Mucosa of descending colon (tissue), 3 donors: Measurements from ENCODE around the gene RBM47. TPM values are rescaled to one million over a fixed set of nuclear protein-coding genes. Genes with fewer than 3 reads are reported as not detected.

ENCODE experiments used
- ATAC-seq: fragments of 200-7000 bp; cut with Tn5 transposase; one replicate; pipeline ENCODE4 v1.9.1; 2020; ENCODE audit warnings: mild to moderate bottlenecking, moderate library complexity
- DNase-seq, 3 donors: peaks; one replicate each; pipeline ENCODE4 v3.0.0-alpha.2; 2020
- H3K36me3 ChIP-seq: fragments of 200-600 bp; one replicate; pipeline ENCODE4 v1.8.0; 2021; ENCODE audit warnings: low read depth, mild to moderate bottlenecking
- H3K4me1 ChIP-seq: fragments of 200-600 bp; one replicate; pipeline ENCODE4 v1.8.0; 2021; ENCODE audit warnings: low read depth, mild to moderate bottlenecking
- H3K4me3 ChIP-seq: fragments of 200-600 bp; one replicate; pipeline ENCODE4 v1.8.0; 2021; ENCODE audit warnings: mild to moderate bottlenecking
- H3K9me3 ChIP-seq: fragments of 200-600 bp; one replicate; pipeline ENCODE4 v1.8.0; 2021; ENCODE audit warnings: mild to moderate bottlenecking
- CTCF ChIP-seq: fragments of 200-600 bp; IDR thresholded peaks from one replicate; pipeline ENCODE4 v1.8.0; 2022; ENCODE audit warnings: antibody characterized with exemption, mild to moderate bottlenecking
- intact Hi-C, 2 donors: fragments of 100-400 bp; cut with DNase I in 1 of 2; cut with micrococcal nuclease in 1 of 2; formaldehyde crosslinking; loops; one replicate each; pipeline versions ENCODE4 v1.11.0 to v1.11.1; 2022; cut with DNase I, micrococcal nuclease
- total RNA-seq, 3 donors: library from RNA; stranded (reverse); fragmentation: NEBNext Ultra II Directional in 2 of 3; extraction: Animal tissue kit (Norgen Biotek cat#: 25700) in 2 of 3; gene quantifications; one replicate each; pipeline versions ENCODE4 v1.2.1 to v1.2.4, GENCODE V29; 2021 to 2023
- donor health status: DM: no; HTN: no; CAD: no; lungs with moderate emphysema.
- donor health status: DM: no; HTN: no; CAD: no.
- donor health status: DM: no; HTN: yes; CAD: no.

Gene RBM47
- total RNA-seq, 3 donors from 2014 or later = 144 to 309 (median 258) TPM

GRCh38 chr4:40403081-40403480, 226.6 kb downstream of the RBM47 start:
- no peak for DNase-seq

GRCh38 chr4:40402556-40402955, 227.1 kb downstream of the RBM47 start:
- DNase-seq (no peak), ATAC-seq (no peak)
- H3K4me3 ChIP-seq = no peak overlapping the region
- TF ChIP-seq CTCF = no peak
- intact Hi-C loops = no loop called here
- H3K36me3 ChIP-seq = no peaks in the 10 kb centered on the region
- no peaks in the 10 kb centered on the region for H3K9me3 ChIP-seq
- no peaks in the 10 kb centered on the region for H3K4me1 ChIP-seq

More at GRCh38 chr4:40403081-40403480, 226.6 kb downstream of the RBM47 start:
- no peak for TF ChIP-seq CTCF
- H3K4me1 ChIP-seq = no peaks in the 10 kb centered on the region
- H3K4me3 ChIP-seq = no peak overlapping the region
- no peaks in the 10 kb centered on the region for H3K36me3 ChIP-seq
- no peaks in the 10 kb centered on the region for H3K9me3 ChIP-seq
- no peak for ATAC-seq
- intact Hi-C loops = no loop called here

- DNase-seq = no peak
- H3K9me3 ChIP-seq = no peaks in the 10 kb centered on the region
- no peaks in the 10 kb centered on the region for H3K36me3 ChIP-seq
- no peak for TF ChIP-seq CTCF
- no peak for ATAC-seq
- no peak overlapping the region for H3K4me3 ChIP-seq
- intact Hi-C loops = no loop called here
- no peaks in the 10 kb centered on the region for H3K4me1 ChIP-seq
These were observed 228.0 kb downstream of the RBM47 start for GRCh38 chr4:40401631-40402030.

- Histone ChIP-seq H3K9me3 (no peaks in the 10 kb centered on the region), H3K36me3 (no peaks in the 10 kb centered on the region), H3K4me3 (no peak overlapping the region), H3K4me1 (no peaks in the 10 kb centered on the region)
- intact Hi-C loops = no loop called here
- ATAC-seq = no peak
- DNase-seq = no peak
- TF ChIP-seq CTCF = no peak
These were observed 228.6 kb downstream of the RBM47 start for GRCh38 chr4:40401096-40401495.

- no peaks in the 10 kb centered on the region for H3K36me3 ChIP-seq
- no peaks in the 10 kb centered on the region for H3K9me3 ChIP-seq
- TF ChIP-seq CTCF = no peak
- DNase-seq (no peak), ATAC-seq (peak; percentile 64)
- no peaks in the 10 kb centered on the region for H3K4me1 ChIP-seq
- no peak overlapping the region for H3K4me3 ChIP-seq
- intact Hi-C loops = no loop called here
These were observed 230.1 kb downstream of the RBM47 start for GRCh38 chr4:40399578-40399977.
